H1 (cell line): ENCODE measurements around the gene RHOB. TPM values are rescaled to one million over a fixed set of nuclear protein-coding genes. Genes with fewer than 3 reads are reported as not detected.

Experiments used
- CTCF ChIA-PET: fragments of 300-600 bp; sonication (Branson Sonifier 250); formaldehyde crosslinking; loops from one replicate; lab custom pipeline; 2021; ENCODE audit not compliant: partially characterized antibody; lab: Charles Lee
- POLR2A ChIA-PET: fragments of 300-600 bp; sonication (Branson Sonifier 250); formaldehyde crosslinking; loops from one replicate; lab custom pipeline; 2021; ENCODE audit warnings: inconsistent platforms; ENCODE audit not compliant: partially characterized antibody; lab: Charles Lee
- DNase-seq, 2 experiments: peaks; one replicate each; pipeline versions ENCODE4 v3.0.0 to v3.0.0-alpha.2; 2010 to 2022; ENCODE audit warnings: low spot score in 2 of 2, low read depth in 1 of 2, mixed read lengths in 1 of 2
- FAIRE-seq: peaks from 2 replicates; lab custom pipeline; 2011; peaks lifted over from hg19 to GRCh38; lab: Jason Lieb, UNC
- H2AFZ ChIP-seq: 2 replicates; pipeline ENCODE4 v1.8.1; 2012; ENCODE audit warnings: low read length, inconsistent platforms
- H2AK5ac ChIP-seq: 2 replicates; pipeline ENCODE4 v1.6.1; 2013; ENCODE audit warnings: low read depth, low read length
- H2BK120ac ChIP-seq: replicated peaks from 2 replicates; pipeline ENCODE3; 2013; ENCODE audit warnings: low read depth, low read length, inconsistent platforms
- H2BK12ac ChIP-seq: 2 replicates; pipeline ENCODE4 v1.6.1; 2013; ENCODE audit warnings: low read depth, low read length
- H2BK15ac ChIP-seq: 2 replicates; pipeline ENCODE4 v1.6.1; 2013; ENCODE audit warnings: low read length
- H2BK20ac ChIP-seq: 2 replicates; pipeline ENCODE4 v1.6.1; 2013; ENCODE audit warnings: low read length
- H2BK5ac ChIP-seq: 2 replicates; pipeline ENCODE4 v1.6.1; 2013; ENCODE audit warnings: low read depth, low read length
- H3K14ac ChIP-seq: 2 replicates; pipeline ENCODE4 v1.6.1; 2013; ENCODE audit warnings: inconsistent platforms; ENCODE audit not compliant: insufficient read length
- H3K18ac ChIP-seq: 2 replicates; pipeline ENCODE4 v1.6.1; 2013; ENCODE audit warnings: low read length; ENCODE audit errors: extremely low read depth
- H3K23ac ChIP-seq: 2 replicates; pipeline ENCODE4 v1.6.1; 2013; ENCODE audit warnings: inconsistent platforms; ENCODE audit not compliant: insufficient read length
- H3K23me2 ChIP-seq: 2 replicates; pipeline ENCODE4 v1.6.1; 2013; ENCODE audit warnings: low read depth, low read length
- H3K27ac ChIP-seq: 2 replicates; pipeline ENCODE4 v1.6.1; 2011; ENCODE audit warnings: low read depth, low read length, inconsistent platforms
- H3K27me3 ChIP-seq, 4 experiments: replicated peaks in 1 of 4; 1 replicate in 1 of 4; 2 replicates in 3 of 4; pipeline versions ENCODE4 v1.6.1 to v1.8.1; 2011 to 2013; ENCODE audit warnings: low read length in 3 of 4, mild to moderate bottlenecking in 3 of 4, inconsistent platforms in 2 of 4, mixed read lengths in 2 of 4, moderate library complexity in 1 of 4; ENCODE audit not compliant: control insufficient read depth in 3 of 4, insufficient read depth in 3 of 4; ENCODE audit errors: extremely low read depth in 1 of 4
- H3K36me3 ChIP-seq, 4 experiments: 2 replicates each; pipeline versions ENCODE4 v1.6.1 to v1.8.1; 2011 to 2013; ENCODE audit warnings: mild to moderate bottlenecking in 4 of 4, low read length in 3 of 4, moderate library complexity in 2 of 4, control low read depth in 1 of 4, inconsistent platforms in 1 of 4; ENCODE audit not compliant: insufficient read depth in 4 of 4, control insufficient read depth in 2 of 4
- H3K4ac ChIP-seq: replicated peaks from 2 replicates; pipeline ENCODE3; 2013; ENCODE audit warnings: low read length, low read depth, mixed read lengths, inconsistent platforms; ENCODE audit not compliant: insufficient read length
- H3K4me1 ChIP-seq, 4 experiments: replicated peaks in 1 of 4; 1 replicate in 1 of 4; 2 replicates in 3 of 4; pipeline versions ENCODE4 v1.6.1 to v1.8.1; 2011 to 2013; ENCODE audit warnings: low read length in 3 of 4, inconsistent platforms in 2 of 4, mixed read lengths in 1 of 4; ENCODE audit not compliant: insufficient read depth in 4 of 4, control insufficient read depth in 3 of 4
- H3K4me2 ChIP-seq, 2 experiments: 2 replicates each; pipeline versions ENCODE4 v1.6.1 to v1.8.1; 2011 to 2013; ENCODE audit warnings: low read depth in 2 of 2, low read length in 2 of 2, control low read depth in 1 of 2, inconsistent platforms in 1 of 2, mild to moderate bottlenecking in 1 of 2; ENCODE audit not compliant: insufficient read depth in 1 of 2
- H3K4me3 ChIP-seq, 4 experiments: fragments of 200-600, 300-600 bp in 1 of 4; sonication (generic), shearing (Covaris generic), sonication (Bioruptor Twin) in 1 of 4; 2 replicates each; pipeline versions ENCODE4 v1.5.1 to v1.8.1; 2011 to 2016; ENCODE audit warnings: low read length in 4 of 4, low read depth in 3 of 4, control low read depth in 2 of 4, inconsistent platforms in 2 of 4, mild to moderate bottlenecking in 2 of 4, mixed read lengths in 1 of 4, moderate library complexity in 1 of 4; ENCODE audit not compliant: insufficient read depth in 2 of 4; ENCODE audit errors: extremely low read depth in 1 of 4
- H3K56ac ChIP-seq: replicated peaks from 2 replicates; pipeline ENCODE3; 2013; ENCODE audit warnings: low read depth, mild to moderate bottlenecking, mixed read lengths, low read length, inconsistent platforms; ENCODE audit not compliant: insufficient read length
- H3K79me1 ChIP-seq: 2 replicates; pipeline ENCODE4 v1.6.1; 2013; ENCODE audit warnings: low read depth, low read length, control low read depth
- H3K79me2 ChIP-seq, 2 experiments: 2 replicates each; pipeline versions ENCODE4 v1.6.1 to v1.8.1; 2012 to 2013; ENCODE audit warnings: low read length in 2 of 2, mild to moderate bottlenecking in 2 of 2, inconsistent platforms in 1 of 2; ENCODE audit not compliant: insufficient read depth in 2 of 2, control insufficient read depth in 1 of 2
- H3K9ac ChIP-seq, 4 experiments: replicated peaks in 1 of 4; 1 replicate in 1 of 4; 2 replicates in 3 of 4; pipeline versions ENCODE4 v1.6.1 to v1.8.1; 2011 to 2013; ENCODE audit warnings: low read depth in 3 of 4, low read length in 3 of 4, control low read depth in 2 of 4, mild to moderate bottlenecking in 2 of 4, moderate library complexity in 2 of 4, inconsistent platforms in 1 of 4; ENCODE audit errors: extremely low read depth in 1 of 4
- H3K9me3 ChIP-seq, 2 experiments: 2 replicates each; pipeline versions ENCODE4 v1.6.1 to v1.8.1; 2012 to 2013; ENCODE audit warnings: mild to moderate bottlenecking in 2 of 2, moderate library complexity in 2 of 2, control low read depth in 1 of 2, inconsistent platforms in 1 of 2, low read depth in 1 of 2, low read length in 1 of 2, mixed read lengths in 1 of 2; ENCODE audit not compliant: insufficient read depth in 2 of 2
- H4K20me1 ChIP-seq, 2 experiments: replicated peaks in 1 of 2; 2 replicates each; pipeline versions ENCODE3 to v1.8.1; 2011 to 2013; ENCODE audit warnings: inconsistent platforms in 2 of 2, low read length in 2 of 2, mild to moderate bottlenecking in 1 of 2; ENCODE audit not compliant: insufficient read depth in 2 of 2, control insufficient read depth in 1 of 2
- H4K5ac ChIP-seq: 2 replicates; pipeline ENCODE4 v1.6.1; 2013; ENCODE audit warnings: low read length, low read depth, mixed read lengths, inconsistent platforms; ENCODE audit not compliant: insufficient read length
- H4K8ac ChIP-seq: 2 replicates; pipeline ENCODE4 v1.8.0; 2013; ENCODE audit warnings: mild to moderate bottlenecking, moderate library complexity, low read length, inconsistent platforms; ENCODE audit not compliant: insufficient read depth; ENCODE audit errors: extremely low read depth
- H4K91ac ChIP-seq: replicated peaks from 2 replicates; pipeline ENCODE3; 2013; ENCODE audit warnings: low read length, mixed read lengths, inconsistent platforms; ENCODE audit not compliant: insufficient read length
- CEBPB ChIP-seq: IDR thresholded peaks from 2 replicates; pipeline ENCODE4 v1.6.1; 2012; ENCODE audit warnings: low read depth, low read length
- HDAC6 ChIP-seq: IDR thresholded peaks from one replicate; pipeline ENCODE4 v1.7.1; 2012; ENCODE audit warnings: low read depth, mild to moderate bottlenecking, inconsistent platforms, low read length, moderate library complexity
- KDM4A ChIP-seq: IDR thresholded peaks from one replicate; pipeline ENCODE4 v1.7.1; 2012; ENCODE audit warnings: low read depth, mild to moderate bottlenecking, moderate library complexity, low read length, inconsistent platforms; ENCODE audit not compliant: severe bottlenecking
- MAFK ChIP-seq: IDR thresholded peaks from 2 replicates; pipeline ENCODE4 v1.6.1; 2012; ENCODE audit warnings: low read depth, mild to moderate bottlenecking, improper control_type of control experiment, low read length
- NANOG ChIP-seq: IDR thresholded peaks from 2 replicates; pipeline ENCODE4 v1.6.1; 2011; ENCODE audit warnings: low read length, low read depth, mild to moderate bottlenecking, inconsistent platforms; ENCODE audit not compliant: insufficient read depth, poor library complexity, severe bottlenecking
- RFX5 ChIP-seq: IDR thresholded peaks from 2 replicates; pipeline ENCODE4 v1.6.1; 2011; ENCODE audit warnings: low read depth, low read length, improper control_type of control experiment, borderline replicate concordance
- SP2 ChIP-seq: IDR thresholded peaks from 2 replicates; pipeline ENCODE4 v1.6.1; 2012; ENCODE audit warnings: mild to moderate bottlenecking, low read length, inconsistent platforms
- SRF ChIP-seq: IDR thresholded peaks from 2 replicates; pipeline ENCODE4 v1.6.1; 2011; ENCODE audit warnings: mild to moderate bottlenecking, low read depth, low read length, moderate library complexity
- TCF12 ChIP-seq: IDR thresholded peaks from 2 replicates; pipeline ENCODE4 v1.6.1; 2011; ENCODE audit warnings: low read depth, mild to moderate bottlenecking, low read length
- WGBS, 2 experiments: shearing (Covaris generic) in 1 of 2; methylation state at CpG; one replicate each; pipeline versions ENCODE4 v1.1.6 to v1.1.7; 2013 to 2015; ENCODE audit warnings: low lambda C conversion rate in 2 of 2, mixed read lengths in 2 of 2, inconsistent platforms in 1 of 2, low coverage in 1 of 2, missing lambda C conversion rate in 1 of 2; ENCODE audit not compliant: insufficient replicate concordance in 2 of 2, insufficient coverage in 1 of 2, insufficient read length in 1 of 2; ENCODE audit errors: extremely low coverage in 1 of 2, missing lambda C conversion rate in 1 of 2; 5-methylcytosine and 5-hydroxymethylcytosine counted together
- polyA plus RNA-seq, 7 experiments: library from polyadenylated mRNA; depleted of rRNA in 3 of 7; stranded (reverse) in 5 of 7; unstranded in 2 of 7; fragments of >200 nt in 5 of 7; fragments of 200-250 nt in 2 of 7; gene quantifications; 1 replicate in 5 of 7; 2 replicates in 1 of 7; 4 replicates in 1 of 7; pipeline versions ENCODE4 v1.2.1 to v1.2.3, GENCODE V29; 2011 to 2013; ENCODE audit warnings: missing spikeins in 2 of 7, mixed read lengths in 2 of 7
- total RNA-seq: library from RNA; stranded (reverse); fragmentation: NEBNext Ultra II Directional; extraction: Animal tissue kit (Norgen Biotek cat#: 25700); gene quantifications from 2 replicates; pipeline ENCODE4 v1.2.1, GENCODE V29; 2021

Gene RHOB
- total and polyA plus RNA-seq, 2 of the 8 experiments (the other 6 are each of a cell fraction or from before 2014, with no cell fraction given): 9.3 to 9.5 TPM

DNA sequence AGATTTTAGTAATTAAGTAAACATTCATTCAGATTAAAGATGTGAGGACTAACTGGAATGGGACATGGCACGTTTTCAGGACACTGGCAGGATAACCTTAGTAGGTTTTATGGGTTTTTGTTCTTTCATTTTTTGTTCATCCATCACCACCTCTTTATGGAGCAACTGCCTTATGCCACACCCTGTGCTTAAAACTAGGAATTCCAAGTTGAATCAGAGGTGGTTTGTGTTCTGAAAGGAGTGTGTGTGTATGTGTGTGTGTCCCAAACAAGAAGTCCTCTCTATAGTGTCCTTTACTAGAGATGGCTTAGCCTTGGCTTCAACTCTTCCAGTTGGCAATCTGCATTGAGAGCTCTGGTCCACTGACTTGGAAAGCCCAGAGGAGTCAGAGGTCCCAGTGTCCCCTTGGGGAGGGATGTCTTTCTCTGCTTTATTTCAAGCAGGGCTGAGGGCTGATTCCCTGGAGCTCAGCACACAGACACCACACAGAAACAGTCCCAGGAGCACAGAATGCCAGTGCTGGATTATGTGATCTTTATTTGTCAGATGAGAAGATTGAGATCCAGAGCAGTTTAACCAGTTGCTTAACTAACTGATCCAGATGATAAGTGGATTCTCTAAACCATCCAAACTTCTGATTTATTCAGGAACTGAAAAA, 25.2 kb downstream of the RHOB start:
- ChIA-PET POLR2A (interaction anchor here (1.4 kb wide), 1 partner anchor 25 kb away, joined by 6 read pairs; the partner anchor contains the start of gene RHOB), CTCF (interaction anchor here (1.0 kb wide), 1 partner anchor 20 kb away, joined by 6 read pairs; no protein-coding TSS in a partner anchor)
- 75% methylated on average over 1 of the region's 1 CpG; no CpG with 5 or more reads in 1 of the 2 experiments for WGBS, 2 experiments
- FAIRE-seq (no peak), DNase-seq (no peak)
- H4K8ac ChIP-seq: no peak overlapping the region
- H2AK5ac ChIP-seq: no peak overlapping the region
- H3K18ac ChIP-seq: no peak overlapping the region
- no peak overlapping the region for H2AFZ ChIP-seq
- H3K23ac ChIP-seq: no peak overlapping the region
- no peak overlapping the region for H2BK12ac ChIP-seq
- H3K14ac ChIP-seq: no peak overlapping the region
- no peaks in the 10 kb centered on the region for H3K36me3 ChIP-seq
- H3K4me1 ChIP-seq: peaks cover 0 to 2% (median 0%) of the 10 kb centered on the region in 4 experiments; a peak in 1 of 7 replicates
- no peak for TF ChIP-seq HDAC6
- no peak for TF ChIP-seq TCF12
- no peak for TF ChIP-seq MAFK
- TF ChIP-seq KDM4A: no peak
- no peak for TF ChIP-seq SP2
- TF ChIP-seq SRF: no peak
- TF ChIP-seq RFX5: no peak
- no peak for TF ChIP-seq NANOG
- TF ChIP-seq CEBPB: no peak
- H2BK20ac ChIP-seq: no peak overlapping the region
- H3K4ac ChIP-seq: no peak overlapping the region
- no peak overlapping the region for H2BK120ac ChIP-seq
- no peaks in the 10 kb centered on the region for H3K9me3 ChIP-seq
- H3K79me1 ChIP-seq: no peaks in the 10 kb centered on the region
- no peak overlapping the region for H3K56ac ChIP-seq
- no peak overlapping the region for H3K27ac ChIP-seq
- H2BK15ac ChIP-seq: no peak overlapping the region
- H3K23me2 ChIP-seq: no peaks in the 10 kb centered on the region
- no peak overlapping the region for H4K91ac ChIP-seq
- H3K4me3 ChIP-seq: no peak overlapping the region
- H3K27me3 ChIP-seq: no peaks in the 10 kb centered on the region
- H3K9ac ChIP-seq: no peak overlapping the region
- H3K79me2 ChIP-seq: no peaks in the 10 kb centered on the region
- H4K5ac ChIP-seq: no peak overlapping the region
- H3K4me2 ChIP-seq: no peak overlapping the region
- no peaks in the 10 kb centered on the region for H4K20me1 ChIP-seq
- H2BK5ac ChIP-seq: no peak overlapping the region
